ENCODE results near the gene RAB3C.

RAB3C gene

GRCh38 chr5:58842852-58843251, 260.0 kb downstream of the RAB3C start:
- DNase-seq = no peak

- no peak for DNase-seq
Observed at GRCh38 chr5:58844395-58844794, 261.5 kb downstream of the RAB3C start.

GRCh38 chr5:58847041-58847440, 264.2 kb downstream of the RAB3C start:
- no peak for DNase-seq

GRCh38 chr5:58849223-58849622, 266.3 kb downstream of the RAB3C start:
- no peak for DNase-seq

GRCh38 chr5:58849921-58850667, 267.2 kb downstream of the RAB3C start:
- peak in 1 of 2 donors; percentile 8 for DNase-seq

DNA sequence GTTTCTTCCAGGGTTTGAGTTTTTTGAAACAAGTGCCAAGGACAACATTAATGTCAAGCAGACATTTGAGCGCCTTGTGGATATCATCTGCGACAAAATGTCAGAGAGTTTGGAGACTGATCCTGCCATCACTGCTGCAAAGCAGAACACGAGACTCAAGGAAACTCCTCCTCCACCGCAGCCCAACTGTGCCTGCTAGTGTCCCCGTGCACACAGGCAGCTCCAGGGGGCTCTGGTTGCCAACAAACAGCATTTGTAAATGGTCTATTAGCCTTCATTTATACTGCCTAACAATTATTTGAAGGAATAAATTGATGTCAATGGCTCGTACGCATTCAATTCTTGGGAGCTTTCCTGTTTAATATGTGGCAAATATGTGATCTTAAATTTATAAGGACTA, 268.3 kb downstream of the RAB3C start:
- no peak for DNase-seq

DNA sequence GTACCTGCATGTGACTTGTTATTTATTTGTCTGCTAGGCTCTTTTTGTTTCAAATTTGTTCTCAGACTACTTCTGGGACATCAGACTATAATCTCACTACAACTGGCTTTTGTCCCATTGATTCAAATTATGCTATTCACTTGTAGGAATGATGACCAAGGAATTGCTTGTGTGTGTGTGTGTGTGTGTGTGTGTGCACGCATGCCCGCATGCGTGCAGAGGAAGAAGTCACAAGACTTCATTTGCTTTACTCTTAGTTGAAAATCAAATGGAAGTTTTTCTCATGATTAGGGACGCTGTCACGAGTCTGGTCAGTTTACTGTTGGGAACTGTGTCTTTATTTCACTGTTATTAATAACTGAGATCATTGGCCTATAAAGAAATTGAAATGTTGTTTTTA, 268.7 kb downstream of the RAB3C start:
- DNase-seq = no peak

GRCh38 chr5:58852566-58852965, 269.7 kb downstream of the RAB3C start:
- no peak for DNase-seq

DNA sequence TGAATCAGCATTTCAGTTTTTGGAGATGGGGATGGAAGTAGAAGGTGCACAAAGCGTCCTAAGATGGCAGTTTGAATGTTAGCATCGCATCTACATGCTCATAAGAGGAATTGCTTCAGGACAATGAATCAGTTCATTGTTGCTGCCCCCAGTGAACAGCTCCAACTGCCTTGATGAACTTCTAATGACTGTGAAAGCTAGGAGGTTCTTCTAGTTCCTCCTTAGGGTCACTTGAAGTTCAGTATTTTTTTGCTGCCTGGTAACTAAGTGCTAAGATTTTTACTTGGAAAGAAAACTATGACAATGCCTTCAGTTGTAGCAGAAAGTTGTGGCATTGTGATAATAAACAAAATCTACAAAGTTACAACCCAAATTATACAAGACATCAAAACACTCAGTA, 271.6 kb downstream of the RAB3C start:
- DNase-seq = no peak

- no peak for DNase-seq
Observed at GRCh38 chr5:58855851-58856739, 273.2 kb downstream of the RAB3C start.

DNA sequence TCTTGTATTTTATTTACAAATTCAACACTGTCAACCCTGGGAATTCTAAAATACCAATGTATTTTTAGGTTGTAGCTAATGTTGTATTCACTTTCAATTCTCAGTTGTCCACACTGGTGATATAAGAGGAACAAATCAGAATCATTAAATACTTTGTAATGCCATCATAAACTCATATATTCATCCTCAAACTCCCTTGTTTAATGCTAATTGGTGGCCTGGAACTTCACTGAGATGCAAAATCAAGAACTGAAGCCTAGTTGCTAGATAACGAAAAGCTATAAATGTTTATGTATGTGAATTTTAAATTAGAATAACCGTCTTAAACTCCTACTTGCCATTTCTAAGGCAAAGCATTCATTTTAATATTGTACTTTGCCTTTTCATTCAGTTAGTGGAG, 274.7 kb downstream of the RAB3C start:
- DNase-seq = no peak

DNA sequence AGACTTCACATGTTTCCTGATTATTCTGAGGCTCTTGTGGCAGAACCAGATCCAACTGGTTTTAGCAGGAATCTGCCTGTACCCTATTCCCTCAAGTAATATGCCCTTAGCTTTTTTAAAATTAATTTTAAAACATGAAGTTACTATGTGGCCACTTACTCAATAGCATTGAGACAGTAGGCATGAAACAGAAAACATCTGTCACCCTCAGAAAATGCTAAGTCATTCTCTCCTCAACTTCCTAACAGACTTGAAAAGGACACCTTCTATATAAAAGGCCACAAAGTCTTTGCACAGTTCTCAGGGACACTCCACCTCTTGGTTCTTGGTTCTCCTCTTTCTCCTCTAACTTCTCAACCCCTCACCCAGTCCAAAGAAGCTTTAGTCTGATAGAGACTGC, 277.8 kb downstream of the RAB3C start:
- DNase-seq = no peak

DNA sequence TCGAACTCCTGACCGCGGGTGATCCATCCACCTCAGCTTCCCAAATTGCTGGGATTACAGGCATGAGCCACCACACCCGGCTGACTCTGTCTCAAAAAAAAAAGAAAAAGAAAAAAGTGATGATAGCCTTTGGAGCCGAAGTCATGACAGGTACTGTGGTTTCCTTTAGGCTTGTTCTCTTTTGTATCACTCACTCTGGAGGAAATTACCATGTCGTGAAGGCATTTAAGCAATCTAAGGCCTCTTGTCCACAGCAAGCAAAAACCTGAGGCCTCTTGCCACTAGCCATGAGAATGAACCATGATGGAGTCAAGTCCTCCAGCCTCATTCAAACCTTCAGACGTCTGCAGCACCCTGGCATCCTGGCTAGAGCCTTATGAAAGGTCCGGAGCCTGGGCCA, 286.1 kb downstream of the RAB3C start:
- no peak for DNase-seq

DNA sequence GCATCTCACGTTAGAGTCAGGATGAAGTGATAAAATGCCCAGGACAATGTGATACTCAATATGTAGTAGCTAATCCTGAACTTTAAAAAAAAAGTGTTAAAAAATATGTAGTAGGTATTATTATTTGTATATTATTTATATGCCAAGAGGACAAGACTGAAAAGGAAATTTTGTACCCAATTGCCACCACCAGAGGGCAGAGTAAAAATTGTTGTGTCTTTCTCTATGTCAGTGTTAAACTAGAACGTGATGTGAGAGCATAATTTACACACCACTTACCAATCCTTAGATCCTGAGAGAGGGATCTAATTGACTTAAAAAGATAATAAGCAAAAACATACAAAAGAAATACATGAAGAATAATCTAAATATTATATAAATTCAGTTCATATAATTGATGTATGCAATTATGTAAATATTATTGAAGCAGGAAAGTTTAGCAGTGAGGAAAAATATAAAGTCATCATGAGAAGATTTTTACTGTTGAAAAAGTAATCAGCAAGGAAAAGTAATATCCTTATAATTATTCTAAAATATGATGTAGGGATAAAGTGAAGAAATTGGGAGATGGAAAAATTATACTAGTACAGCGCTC, 288.9 kb downstream of the RAB3C start:
- DNase-seq = peak in 1 of 2 donors; percentile 30

GRCh38 chr5:58872670-58873273, 289.9 kb downstream of the RAB3C start:
- DNase-seq = no peak

- DNase-seq = no peak
Observed at GRCh38 chr5:58875599-58875998, 292.7 kb downstream of the RAB3C start.

- DNase-seq = no peak
Observed at GRCh38 chr5:58885260-58885659, 302.4 kb downstream of the RAB3C start.

DNA sequence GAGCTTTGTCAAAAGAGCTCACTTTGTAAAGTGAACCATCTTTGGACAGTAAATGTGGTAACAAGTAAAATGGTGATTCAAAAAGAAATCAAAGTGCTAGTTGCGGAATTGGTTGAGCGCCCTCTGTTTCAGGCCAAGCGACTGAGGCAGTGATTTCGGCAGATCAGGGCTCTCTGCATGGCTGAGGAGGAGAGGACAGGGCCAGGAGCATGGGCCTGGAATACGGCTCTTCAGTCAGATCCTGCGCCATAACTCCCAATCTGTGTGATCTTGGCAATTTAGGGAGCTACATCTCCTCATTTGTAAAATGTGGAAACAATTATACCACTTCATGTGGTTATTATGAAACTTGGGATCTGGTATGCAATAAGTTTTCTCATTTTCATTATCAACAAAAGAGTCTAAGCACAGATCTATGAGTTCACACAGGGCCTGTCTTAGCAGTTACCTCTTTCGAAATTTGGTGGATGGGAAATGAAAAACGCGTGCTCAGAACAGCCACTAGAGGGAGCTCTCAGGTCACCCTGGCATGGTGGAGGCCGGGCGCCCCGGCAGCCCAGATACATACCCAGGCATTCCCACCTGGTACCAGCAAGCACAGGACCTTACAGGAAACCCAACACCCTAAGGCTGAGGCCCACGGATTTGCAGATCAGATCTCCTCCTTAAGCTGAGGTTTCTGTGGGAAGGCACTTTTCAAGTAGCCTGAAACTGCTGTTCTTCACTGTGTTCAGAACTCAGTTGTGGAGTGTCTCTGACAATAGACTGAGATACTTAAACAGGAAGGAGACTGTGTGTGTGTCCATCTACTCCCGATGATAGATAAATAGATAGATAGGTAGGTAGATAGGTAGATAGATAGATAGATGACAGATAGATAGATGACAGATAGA, 303.7 kb downstream of the RAB3C start:
- peak; percentile 58 to 69 for DNase-seq

DNA sequence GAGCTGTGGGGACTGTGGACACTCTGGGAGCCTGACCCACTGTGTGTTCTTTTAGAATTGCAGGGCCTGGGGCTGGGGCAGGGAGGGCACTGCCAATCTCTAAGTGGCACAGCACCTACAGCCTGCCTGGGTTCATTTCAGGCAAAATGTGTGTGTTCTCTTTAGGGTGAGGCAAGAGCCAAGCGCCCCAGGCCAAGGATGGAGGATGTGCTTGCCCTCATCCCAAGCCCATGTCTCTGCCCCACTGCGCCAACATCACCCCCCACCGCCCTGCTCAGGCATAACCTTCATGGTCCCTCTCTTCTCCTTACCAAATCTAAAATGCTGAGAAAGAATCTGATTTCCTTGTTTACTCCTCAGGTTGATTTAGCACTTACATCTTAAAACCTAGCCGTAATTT, 304.4 kb downstream of the RAB3C start:
- DNase-seq = no peak

- DNase-seq = no peak
Observed at GRCh38 chr5:58887721-58888409, 305.0 kb downstream of the RAB3C start.

- DNase-seq = no peak
Observed at GRCh38 chr5:58890265-58890664, 307.4 kb downstream of the RAB3C start.

DNA sequence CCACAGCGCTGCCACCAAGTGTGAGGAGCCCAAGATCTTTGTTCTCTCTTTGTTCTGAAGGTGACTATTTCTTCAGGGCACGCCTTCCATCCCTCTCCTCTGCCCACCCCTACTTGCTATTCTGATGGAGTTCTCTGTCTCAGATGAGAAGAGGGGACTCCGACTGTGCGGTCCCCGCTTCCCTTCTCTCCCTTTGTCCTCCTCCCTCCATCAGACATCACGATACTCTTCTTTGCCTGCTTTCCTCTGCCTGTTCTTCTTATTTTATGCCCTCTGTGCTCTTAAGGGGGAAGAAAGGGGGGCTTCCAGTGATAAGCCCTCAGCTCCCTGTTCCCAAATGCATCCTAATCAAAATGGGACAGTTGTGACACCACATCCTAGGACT, 307.8 kb downstream of the RAB3C start:
- no peak for DNase-seq

Data from CD4-positive, alpha-beta T cell treated with Interleukin-4 for 1 hour (primary cell).